Activated effector memory CD4-positive, alpha-beta T cell treated with Interleukin-2 at 50 U/mL for 16 hours (primary cell): ENCODE results near the gene COPG1.

ENCODE experiments used
- DNase-seq: peaks from one replicate; pipeline ENCODE4 v3.0.0-alpha.2; 2020

The COPG1 gene

DNA sequence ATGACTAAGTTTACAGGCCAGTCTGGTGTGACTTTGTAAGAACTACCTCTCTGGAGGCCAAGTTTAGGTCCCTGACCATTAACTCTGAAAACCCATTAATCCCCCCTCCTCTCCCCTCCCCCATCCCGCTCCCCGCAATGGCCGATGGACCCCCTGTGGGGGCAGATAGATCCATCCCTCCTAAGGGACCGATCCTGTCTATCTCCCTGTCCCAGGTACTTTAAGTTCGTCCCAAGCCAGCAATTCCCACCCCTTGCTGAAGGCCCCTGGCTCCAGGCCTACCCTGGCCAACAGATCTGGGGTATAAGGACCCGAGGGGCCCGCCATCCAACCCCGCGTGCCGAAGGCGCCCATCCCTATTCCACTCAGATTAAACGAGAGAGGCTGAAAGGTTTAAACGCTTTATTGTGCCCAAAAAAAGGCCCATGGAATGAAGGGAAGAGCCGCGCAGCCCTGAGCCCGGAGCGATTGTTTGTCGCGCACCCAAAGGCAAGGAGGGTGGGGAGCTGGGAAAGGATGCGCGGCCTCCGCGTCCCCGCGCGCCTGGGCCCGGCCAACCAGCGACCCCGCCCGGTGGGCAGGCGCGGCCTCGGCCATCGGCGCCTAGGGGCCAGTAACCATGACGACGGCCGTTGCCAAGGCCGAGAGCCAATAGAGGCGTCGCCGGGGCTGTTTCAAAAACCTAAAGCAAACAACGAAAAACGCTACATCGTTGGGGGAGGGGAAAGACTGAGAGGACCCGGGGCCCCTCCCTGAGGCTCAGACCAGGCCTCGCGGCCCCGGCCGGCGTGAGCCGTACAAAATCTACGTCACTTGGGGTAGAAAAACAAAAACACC, 65.2 kb downstream of the COPG1 start:
- peak; percentile 33 for DNase-seq

DNA sequence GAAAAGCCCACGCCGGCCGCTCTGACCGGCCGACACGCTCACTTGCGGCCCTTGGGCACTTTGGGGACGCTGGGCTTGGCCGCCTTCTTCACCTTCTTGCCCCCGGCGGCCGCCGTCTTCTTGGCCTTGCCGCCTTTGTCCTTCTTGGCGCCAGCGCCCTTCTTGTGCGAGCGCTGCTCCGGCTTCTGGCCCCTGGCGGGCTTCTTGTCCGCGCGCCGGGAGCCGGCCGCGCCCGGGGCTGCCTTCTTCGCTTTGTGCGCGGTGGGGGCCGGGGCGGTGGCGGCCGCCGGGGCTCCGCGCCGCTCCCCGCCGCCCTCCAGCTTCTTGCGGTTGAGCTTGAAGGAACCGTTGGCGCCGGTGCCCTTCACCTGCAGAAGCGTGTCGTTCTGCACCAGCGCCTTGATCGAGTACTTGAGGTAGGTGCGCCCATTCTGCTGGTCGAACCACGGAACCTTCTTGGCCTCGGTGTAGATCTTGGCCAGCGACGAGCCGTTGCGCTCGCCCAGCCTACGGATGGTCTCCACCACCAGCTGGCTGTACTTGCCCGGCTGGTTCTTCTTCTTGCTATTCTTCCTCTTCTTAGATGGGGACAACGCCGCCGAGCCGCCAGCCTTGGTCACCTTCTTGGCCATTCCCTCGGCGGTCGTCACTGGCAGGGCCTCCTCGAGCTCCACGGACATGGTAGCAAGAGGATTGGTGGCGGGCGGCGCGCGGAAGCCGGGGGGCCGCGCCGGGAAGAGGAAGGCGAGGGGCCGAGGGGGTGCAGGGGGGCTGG, 66.0 kb downstream of the COPG1 start:
- peak; percentile 27 for DNase-seq

DNA sequence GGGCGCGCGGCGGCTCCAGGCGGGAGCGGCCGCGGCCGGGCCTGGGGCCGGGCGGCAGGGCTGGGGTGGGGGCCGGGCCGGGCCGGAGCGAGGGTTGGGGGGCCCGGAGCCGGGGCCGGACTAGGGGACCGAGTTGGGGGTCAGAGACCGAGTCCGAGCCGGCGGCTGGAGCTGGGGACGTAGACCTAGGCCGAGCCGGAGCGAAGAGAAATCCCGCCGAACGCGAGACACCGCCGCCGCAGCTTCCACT, 66.5 kb downstream of the COPG1 start:
- DNase-seq = no peak

DNA sequence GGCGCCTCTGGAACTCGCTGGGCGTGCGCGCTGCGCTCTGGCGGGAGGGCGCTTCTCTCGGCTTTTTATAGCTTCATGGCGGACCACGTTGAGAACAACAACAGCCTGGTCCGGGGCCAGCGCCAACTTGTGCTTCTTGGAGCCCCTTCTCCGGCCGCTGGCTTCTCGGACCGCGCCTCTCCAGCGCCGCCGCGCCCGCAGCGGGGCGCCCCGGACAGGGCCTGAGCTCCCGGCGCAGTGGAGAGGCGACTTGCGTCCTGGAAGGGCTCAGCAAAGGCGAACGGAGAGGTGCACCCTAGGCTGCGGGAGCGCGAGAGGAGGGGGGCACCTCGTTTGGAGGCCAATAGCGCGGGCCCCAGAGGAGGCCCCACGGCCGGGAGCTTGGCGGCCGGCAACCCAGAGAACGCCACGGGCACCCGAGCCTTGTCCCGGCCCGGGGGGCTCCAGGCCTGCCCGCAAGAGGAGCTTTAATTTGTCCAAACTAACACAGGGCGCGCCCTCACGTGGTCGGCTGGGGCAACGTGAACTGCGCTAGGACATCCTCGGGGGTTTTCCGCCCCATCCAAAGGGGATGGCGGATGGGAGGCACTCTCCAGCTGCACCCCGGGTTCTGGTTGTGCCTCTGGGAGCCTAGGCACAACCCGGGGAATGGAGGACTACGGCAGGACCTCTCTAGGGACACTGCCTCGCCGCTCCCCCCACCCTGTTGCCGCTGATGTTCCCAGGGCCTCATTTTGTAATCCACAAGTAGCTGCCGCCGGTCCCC, 67.0 kb downstream of the COPG1 start:
- peak; percentile 82 for DNase-seq

DNA sequence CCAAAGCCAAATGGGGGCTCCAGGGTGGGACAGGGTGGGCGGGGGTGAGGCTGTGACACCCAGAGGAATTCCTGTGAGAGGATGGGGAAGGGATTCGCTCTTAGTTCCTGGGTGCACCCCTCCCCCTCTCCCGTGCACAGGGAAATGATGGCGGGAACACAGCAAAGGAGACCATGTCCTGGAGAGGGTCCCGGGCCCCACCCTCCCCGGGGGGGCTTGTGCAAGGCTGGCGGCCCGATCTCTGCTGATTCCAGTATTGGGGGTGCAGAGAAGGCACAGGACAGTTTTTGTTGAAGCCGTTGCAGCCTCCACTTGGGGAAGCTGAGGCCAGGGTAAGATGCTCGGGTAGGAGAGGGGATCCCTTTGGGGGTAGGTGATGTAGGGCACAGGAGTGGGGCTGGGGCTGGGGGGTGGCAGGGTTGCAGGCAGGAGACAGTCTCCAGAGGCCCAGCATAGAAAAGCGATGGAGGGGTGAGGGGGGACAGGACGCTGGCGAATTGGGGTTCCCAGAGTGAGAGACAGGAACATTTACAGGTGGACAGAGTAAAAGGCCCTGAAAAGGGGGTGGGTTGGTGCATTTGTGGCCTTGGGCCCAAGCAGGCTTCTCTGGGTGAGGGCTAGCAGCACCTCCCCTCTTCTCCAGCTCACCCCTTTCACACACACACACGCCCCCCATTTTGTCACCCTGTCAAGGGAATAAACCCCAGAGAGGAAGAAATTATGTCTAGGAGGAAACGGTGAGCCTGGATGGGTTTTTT, 67.8 kb downstream of the COPG1 start:
- no peak for DNase-seq

DNA sequence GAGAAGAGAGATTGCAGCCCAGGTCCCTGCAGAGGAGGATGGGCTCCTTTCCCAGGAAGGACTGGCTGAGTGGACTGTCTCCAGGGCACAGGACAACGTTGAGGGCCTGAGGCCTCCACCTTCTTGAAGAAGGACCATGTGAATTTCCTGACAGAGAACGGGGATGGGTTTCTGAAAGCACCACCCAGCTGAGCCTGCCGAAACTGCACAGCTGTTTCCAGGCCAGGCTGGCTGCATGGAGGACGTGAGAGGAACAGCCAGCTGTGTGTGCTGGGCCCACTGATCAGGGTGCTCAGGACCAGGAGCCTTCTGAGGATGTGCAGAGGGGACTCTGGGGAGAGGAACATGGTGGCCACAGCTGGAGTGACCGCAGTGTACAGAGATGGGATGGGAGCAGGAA, 68.4 kb downstream of the COPG1 start:
- no peak for DNase-seq

DNA sequence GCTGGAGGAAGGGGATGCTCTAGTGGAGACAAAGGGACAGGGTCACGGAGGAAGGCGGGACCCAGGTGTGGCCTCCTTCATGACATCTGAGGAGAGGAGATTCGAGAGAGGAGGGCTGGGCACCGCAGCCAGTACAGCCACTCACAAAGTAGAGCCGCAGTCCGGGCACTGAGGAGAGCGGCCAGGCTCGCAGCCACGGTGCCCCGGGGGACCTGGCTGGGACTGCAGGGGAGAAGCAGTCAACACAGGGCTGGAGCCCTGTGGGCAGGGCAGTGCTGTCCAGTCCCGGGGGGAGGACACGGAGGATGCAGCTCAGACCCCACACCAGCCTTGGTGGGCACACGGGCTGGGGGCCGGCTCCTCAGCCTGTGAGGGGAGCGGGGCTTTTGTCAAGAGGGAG, 69.5 kb downstream of the COPG1 start:
- no peak for DNase-seq

DNA sequence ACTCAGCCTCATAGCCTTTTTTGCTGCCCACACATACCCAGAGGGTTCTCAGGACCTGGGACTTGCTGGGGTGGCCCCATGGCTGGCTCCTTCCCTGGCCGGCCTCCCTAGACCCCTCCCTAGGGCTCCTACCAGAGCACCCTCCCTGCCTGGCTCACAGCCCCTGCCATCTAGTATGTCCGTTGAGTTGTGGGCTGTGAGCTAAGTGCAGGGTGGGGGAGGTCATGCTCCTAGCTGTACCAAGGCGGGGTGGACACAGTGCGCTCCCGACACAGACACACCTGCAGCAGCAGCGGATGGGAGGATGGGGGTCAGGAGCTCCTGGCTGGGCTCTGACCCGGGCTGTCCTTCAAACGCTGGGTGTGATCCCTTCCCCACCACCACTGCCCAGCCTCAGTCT, 70.9 kb downstream of the COPG1 start:
- no peak for DNase-seq

DNA sequence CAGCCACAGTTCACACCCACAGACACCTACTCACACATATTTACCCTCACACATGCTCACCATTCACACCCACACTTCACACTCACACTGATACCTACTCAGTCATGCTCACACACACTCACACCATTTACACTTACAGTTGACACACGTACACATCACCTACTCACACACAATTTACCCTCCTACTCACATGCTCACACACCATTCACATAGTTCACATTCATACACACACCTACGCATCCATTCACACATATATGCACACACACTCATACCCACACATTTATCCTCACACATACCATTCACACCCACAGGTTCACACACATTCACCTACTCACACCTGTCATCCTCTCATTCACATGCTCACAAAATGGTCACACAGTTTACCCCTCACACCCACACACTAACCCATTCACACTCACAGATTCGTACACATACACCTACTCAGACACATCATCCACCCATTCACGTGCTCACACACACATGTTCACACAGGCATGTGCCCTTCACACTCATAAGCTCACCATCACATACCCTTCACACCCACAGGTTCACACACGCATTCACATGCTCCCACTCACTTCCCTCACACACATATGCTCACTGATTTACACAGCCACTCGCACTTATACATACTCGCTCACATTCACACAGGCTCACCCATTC, 71.5 kb downstream of the COPG1 start:
- no peak for DNase-seq

DNA sequence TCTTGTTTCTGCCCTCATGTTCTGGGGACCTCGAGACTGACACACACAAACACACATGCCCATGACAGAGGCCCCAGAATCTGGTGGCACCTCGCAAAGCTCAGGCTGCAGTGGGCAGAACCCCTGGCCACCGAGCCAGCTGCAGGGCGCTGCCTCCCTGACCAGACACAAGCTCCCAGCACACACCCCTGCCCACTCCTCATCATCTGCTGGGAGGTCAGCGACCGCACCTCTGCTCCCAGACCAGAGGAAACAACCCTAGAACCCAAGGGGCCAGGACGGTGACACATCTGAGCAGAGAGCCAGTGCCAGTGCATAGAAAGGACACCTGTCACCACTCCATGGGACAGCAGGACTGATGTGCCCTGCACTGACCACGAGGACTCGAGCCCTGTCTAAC, 72.5 kb downstream of the COPG1 start:
- DNase-seq = no peak

DNA sequence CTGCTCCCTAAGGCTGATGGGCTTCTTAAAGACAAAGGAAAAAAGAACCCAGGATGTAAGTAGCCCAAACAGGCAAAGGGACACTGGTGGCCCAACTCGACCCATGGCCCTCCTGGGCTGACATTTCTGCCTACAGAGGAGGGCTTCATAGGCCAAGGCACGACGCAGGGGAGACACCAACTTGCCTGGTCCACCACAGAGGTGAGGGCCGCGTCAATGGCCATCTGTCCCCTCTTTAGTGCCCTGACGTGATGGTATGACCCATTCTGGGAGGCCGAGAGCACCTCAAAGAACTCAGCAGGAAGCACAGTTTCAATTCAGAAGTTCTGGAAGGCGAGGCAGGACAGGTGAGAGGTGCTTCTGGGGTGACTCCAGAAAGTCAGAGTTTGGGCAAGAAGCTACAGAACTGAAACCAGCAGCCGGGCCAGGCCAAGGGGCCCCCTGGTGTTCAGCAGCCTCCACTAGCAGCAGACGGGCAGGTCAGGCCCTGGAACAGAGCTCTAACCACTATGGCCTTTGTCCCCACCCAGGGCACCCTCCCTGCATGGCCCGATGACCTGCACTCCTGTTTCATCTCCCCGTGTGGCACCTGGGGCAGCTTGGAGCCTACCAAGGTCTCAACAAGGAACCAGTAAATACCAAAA, 74.4 kb downstream of the COPG1 start:
- DNase-seq = no peak

DNA sequence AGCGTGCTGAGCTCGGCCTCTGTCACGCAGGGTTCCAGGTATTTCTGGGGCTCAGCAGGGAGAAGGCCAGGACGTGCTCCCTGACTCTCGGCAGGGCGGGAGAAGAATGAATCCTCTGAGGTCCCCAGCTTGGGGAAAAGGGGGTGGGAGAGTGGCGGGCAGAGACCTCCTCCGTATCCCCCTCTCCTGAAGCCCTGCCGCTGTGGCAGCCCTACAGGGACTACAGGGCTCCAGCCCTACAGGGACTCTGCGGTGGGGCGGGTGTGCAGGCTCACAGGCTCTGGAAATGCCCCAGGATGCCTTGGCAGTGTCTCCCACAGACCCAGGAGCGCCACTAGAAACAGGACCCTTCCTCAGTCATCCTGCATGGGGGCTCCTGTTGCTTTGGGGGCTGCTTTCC, 75.4 kb downstream of the COPG1 start:
- no peak for DNase-seq

DNA sequence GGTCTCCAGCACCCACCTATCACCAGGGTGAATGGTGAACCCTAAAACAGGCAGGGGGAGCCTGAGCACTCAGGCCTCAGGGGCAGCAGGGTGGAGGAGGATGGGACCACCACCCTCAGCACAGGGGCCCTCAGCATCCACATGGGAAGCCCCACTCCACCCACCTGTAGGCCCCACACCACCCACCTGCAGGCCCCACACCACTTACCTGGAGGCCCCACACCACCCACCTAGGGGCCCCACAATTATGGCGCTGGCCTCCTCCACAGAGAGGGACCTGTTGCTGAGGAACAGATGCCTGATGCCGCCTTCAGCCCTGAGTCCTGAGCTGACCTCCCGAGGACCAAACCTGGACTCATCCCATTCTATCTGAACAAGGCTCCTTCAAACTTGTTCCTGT, 76.0 kb downstream of the COPG1 start:
- DNase-seq = no peak

DNA sequence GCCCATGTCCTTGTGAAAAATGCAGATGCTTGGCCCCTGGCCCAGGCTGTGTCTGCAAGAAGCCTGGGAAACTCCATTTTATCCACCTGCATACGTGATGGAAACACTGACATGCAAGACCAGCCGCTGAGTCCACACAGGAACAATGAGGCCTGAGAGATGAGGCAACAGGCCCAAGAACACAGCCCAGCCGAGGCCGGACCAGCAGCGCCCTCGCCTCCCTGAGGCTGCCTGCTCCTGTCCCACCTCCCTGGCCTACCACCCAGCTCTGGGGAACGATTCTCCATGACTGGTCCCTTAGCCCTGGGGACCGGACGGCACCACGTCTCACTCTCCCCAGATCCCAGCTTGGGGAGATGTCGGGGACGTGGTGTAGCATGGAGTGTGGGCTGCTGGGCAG, 76.7 kb downstream of the COPG1 start:
- DNase-seq = no peak

DNA sequence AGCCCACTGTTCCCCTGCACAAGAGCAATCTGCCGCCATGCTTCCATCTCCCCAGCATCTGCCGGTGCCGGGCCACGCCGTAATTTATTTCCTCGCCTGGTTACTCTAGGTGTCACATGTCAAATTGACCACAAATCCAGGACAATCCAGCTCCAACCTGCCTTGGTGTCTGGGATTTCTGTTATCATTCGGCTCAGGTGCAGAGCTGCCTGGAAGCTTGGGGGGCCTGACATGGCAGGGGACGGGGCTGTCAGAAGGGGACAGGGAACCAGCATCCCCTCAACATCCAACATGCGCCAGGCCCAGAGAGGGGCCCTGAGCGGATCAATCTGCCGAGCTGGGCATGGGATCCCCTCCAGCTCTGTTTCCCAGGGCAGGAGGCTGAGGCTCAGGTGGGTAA, 77.2 kb downstream of the COPG1 start:
- no peak for DNase-seq
